SK-N-SH treated with all-trans-retinoic acid at 6 μM for 48 hours (cell line): Measurements from ENCODE around the gene ADAM15.

Experiments used
- ATAC-seq: fragments of 200-7000 bp; cut with Tn5 transposase; 3 replicates; pipeline ENCODE4 v1.9.1; 2020; ENCODE audit warnings: mild to moderate bottlenecking, moderate library complexity
- ARNTL ChIP-seq: fragments of 450-650 bp; formaldehyde crosslinking; IDR thresholded peaks from 2 replicates; pipeline ENCODE4 v1.5.0; 2020; ENCODE audit warnings: low read depth, mild to moderate bottlenecking, moderate library complexity, borderline replicate concordance
- BACH2 ChIP-seq: fragments of 250-450 bp; sonication (Bioruptor Pico); IDR thresholded peaks from 2 replicates; pipeline ENCODE4 v1.9.0; 2021; ENCODE audit warnings: mild to moderate bottlenecking, borderline replicate concordance
- CSRNP3 ChIP-seq: fragments of 250-450 bp; sonication (Bioruptor Pico); IDR thresholded peaks from 2 replicates; pipeline ENCODE4 v1.5.1; 2021; ENCODE audit warnings: mild to moderate bottlenecking, moderate library complexity
- GLIS3 ChIP-seq: fragments of 250-450 bp; sonication (Bioruptor Pico); IDR thresholded peaks from 2 replicates; pipeline ENCODE4 v1.5.0; 2020; ENCODE audit warnings: mild to moderate bottlenecking, moderate library complexity
- ISL1 ChIP-seq: fragments of 250-450 bp; sonication (Bioruptor Pico); IDR thresholded peaks from 2 replicates; pipeline ENCODE4 v2.1.2; 2022; ENCODE audit warnings: mild to moderate bottlenecking, moderate library complexity
- OSR1 ChIP-seq: fragments of 250-450 bp; sonication (Bioruptor Pico); IDR thresholded peaks from 2 replicates; pipeline ENCODE4 v1.8.0; 2022; ENCODE audit warnings: moderate library complexity, mild to moderate bottlenecking, inconsistent platforms
- PATZ1 ChIP-seq: fragments of 250-450 bp; sonication (Bioruptor Pico); IDR thresholded peaks from 2 replicates; pipeline ENCODE4 v1.8.0; 2020; ENCODE audit warnings: mild to moderate bottlenecking, moderate library complexity, borderline replicate concordance
- POU6F1 ChIP-seq: fragments of 250-450 bp; sonication (Bioruptor Pico); IDR thresholded peaks from 2 replicates; pipeline ENCODE4 v1.8.0; 2021; ENCODE audit warnings: low read depth, mild to moderate bottlenecking, moderate library complexity, borderline replicate concordance
- PPARA ChIP-seq: fragments of 250-450 bp; sonication (Bioruptor Pico); IDR thresholded peaks from 2 replicates; pipeline ENCODE4 v1.5.0; 2020; ENCODE audit warnings: mild to moderate bottlenecking, borderline replicate concordance
- RARB ChIP-seq: fragments of 250-450 bp; sonication (Bioruptor Pico); IDR thresholded peaks from 2 replicates; pipeline ENCODE4 v1.8.0; 2021; ENCODE audit warnings: mild to moderate bottlenecking, moderate library complexity
- SNAI2 ChIP-seq: fragments of 250-450 bp; sonication (Bioruptor Pico); IDR thresholded peaks from 2 replicates; pipeline ENCODE4 v1.5.0; 2020; ENCODE audit warnings: mild to moderate bottlenecking, moderate library complexity
- TCF4 ChIP-seq: fragments of 250-450 bp; sonication (Bioruptor Pico); IDR thresholded peaks from 2 replicates; pipeline ENCODE4 v1.8.0; 2021; ENCODE audit warnings: mild to moderate bottlenecking, moderate library complexity, borderline replicate concordance
- TOX ChIP-seq: fragments of 250-450 bp; sonication (Bioruptor Pico); IDR thresholded peaks from 2 replicates; pipeline ENCODE4 v1.8.0; 2021; ENCODE audit warnings: mild to moderate bottlenecking, moderate library complexity, borderline replicate concordance
- TSHZ2 ChIP-seq: fragments of 250-450 bp; sonication (Bioruptor Pico); IDR thresholded peaks from 2 replicates; pipeline ENCODE4 v1.5.0; 2020; ENCODE audit warnings: mild to moderate bottlenecking, moderate library complexity
- ZC3H10 ChIP-seq: fragments of 250-450 bp; sonication (Bioruptor Pico); IDR thresholded peaks from 2 replicates; pipeline ENCODE4 v1.5.1; 2021; ENCODE audit warnings: mild to moderate bottlenecking, moderate library complexity
- ZFP3 ChIP-seq: fragments of 250-450 bp; sonication (Bioruptor Pico); IDR thresholded peaks from 2 replicates; pipeline ENCODE4 v1.5.0; 2020; ENCODE audit warnings: mild to moderate bottlenecking, moderate library complexity
- ZNF565 ChIP-seq: fragments of 450-650 bp; formaldehyde crosslinking; conservative IDR thresholded peaks from 2 replicates; pipeline ENCODE4 v1.5.0; 2020; ENCODE audit warnings: low read depth, mild to moderate bottlenecking, moderate library complexity
- ZNF70 ChIP-seq: fragments of 450-650 bp; formaldehyde crosslinking; IDR thresholded peaks from 2 replicates; pipeline ENCODE4 v1.5.0; 2020; ENCODE audit warnings: mild to moderate bottlenecking, moderate library complexity
- ZNF8 ChIP-seq: fragments of 450-650 bp; formaldehyde crosslinking; IDR thresholded peaks from 2 replicates; pipeline ENCODE4 v1.5.0; 2020; ENCODE audit warnings: mild to moderate bottlenecking, moderate library complexity

Gene ADAM15

GRCh38 chr1:155004352-155005075 is 46.6 kb upstream of the ADAM15 start:
- no peak for TF ChIP-seq OSR1 (CRISPR knock-in tag)
- TF ChIP-seq CSRNP3 (CRISPR knock-in tag) = no peak
- no peak for TF ChIP-seq ZC3H10 (CRISPR knock-in tag)
- no peak for TF ChIP-seq ZFP3 (CRISPR knock-in tag)
- TF ChIP-seq TOX (CRISPR knock-in tag) = no peak
- no peak for TF ChIP-seq ARNTL (CRISPR knock-in tag)
- no peak for TF ChIP-seq PATZ1 (CRISPR knock-in tag)
- no peak for TF ChIP-seq ZNF70
- no peak for TF ChIP-seq POU6F1 (CRISPR knock-in tag)
- TF ChIP-seq TCF4 = no peak
- no peak for TF ChIP-seq SNAI2
- no peak for TF ChIP-seq GLIS3 (CRISPR knock-in tag)
- no peak for TF ChIP-seq ISL1 (CRISPR knock-in tag)
- no peak for TF ChIP-seq PPARA (CRISPR knock-in tag)
- no peak for ATAC-seq

- ATAC-seq = no peak
- TF ChIP-seq RARB (CRISPR knock-in tag) = no peak
- TF ChIP-seq TCF4 = no peak
- no peak for TF ChIP-seq ARNTL (CRISPR knock-in tag)
- no peak for TF ChIP-seq TSHZ2
- no peak for TF ChIP-seq ZNF8 (CRISPR knock-in tag)
- no peak for TF ChIP-seq OSR1 (CRISPR knock-in tag)
- TF ChIP-seq ZC3H10 (CRISPR knock-in tag) = no peak
- no peak for TF ChIP-seq ZNF565 (CRISPR knock-in tag)
- TF ChIP-seq BACH2 (CRISPR knock-in tag) = no peak
Observed at GRCh38 chr1:155005076-155006011, 45.8 kb upstream of the ADAM15 start.

- TF ChIP-seq GLIS3 (CRISPR knock-in tag) (no peak), ARNTL (CRISPR knock-in tag) (no peak), PATZ1 (CRISPR knock-in tag) (no peak), SNAI2 (no peak), ZNF70 (no peak), PPARA (CRISPR knock-in tag) (no peak), ZNF8 (CRISPR knock-in tag) (no peak), CSRNP3 (CRISPR knock-in tag) (no peak)
- ATAC-seq = no peak
Observed at GRCh38 chr1:155006601-155007101, 44.5 kb upstream of the ADAM15 start.
